Smooth muscle cell (in vitro differentiated cells): ENCODE results near the gene TP53RK. TPM values are rescaled to one million over a fixed set of nuclear protein-coding genes. Genes with fewer than 3 reads are reported as not detected.

Source experiments
- DNase-seq: peaks from one replicate; lab custom pipeline; 2025; ENCODE audit not compliant: unreplicated experiment; lab: John Stamatoyannopoulos, UW
- H2AFZ ChIP-seq: fragments of 200-600 bp; sonication (generic); 2 replicates; pipeline ENCODE4 v1.6.0; 2016; ENCODE audit warnings: antibody characterized with exemption, low read depth, mild to moderate bottlenecking
- H3F3A ChIP-seq: fragments of 200-600 bp; sonication (generic); 2 replicates; pipeline ENCODE4 v1.6.0; 2017; ENCODE audit warnings: antibody characterized with exemption, low read depth
- H3K27ac ChIP-seq: fragments of 200-600 bp; sonication (generic); 2 replicates; pipeline ENCODE4 v1.5.1; 2016; ENCODE audit warnings: low read depth, mild to moderate bottlenecking
- H3K27me3 ChIP-seq: fragments of 200-600 bp; sonication (generic); 2 replicates; pipeline ENCODE4 v1.6.1; 2016; ENCODE audit warnings: low read depth, mild to moderate bottlenecking
- H3K36me3 ChIP-seq: fragments of 200-600 bp; sonication (generic); 2 replicates; pipeline ENCODE4 v1.5.1; 2016; ENCODE audit warnings: low read depth
- H3K4me1 ChIP-seq: fragments of 200-600 bp; sonication (generic); 2 replicates; pipeline ENCODE4 v1.5.1; 2016; ENCODE audit warnings: low read depth
- H3K4me2 ChIP-seq: fragments of 200-600 bp; sonication (generic); 2 replicates; pipeline ENCODE4 v1.6.0; 2016; ENCODE audit warnings: mild to moderate bottlenecking
- H3K4me3 ChIP-seq: fragments of 200-600 bp; sonication (generic); 2 replicates; pipeline ENCODE4 v1.5.1; 2016; ENCODE audit warnings: mild to moderate bottlenecking
- H3K79me2 ChIP-seq: fragments of 200-600 bp; sonication (generic); 2 replicates; pipeline ENCODE4 v1.6.0; 2016; ENCODE audit warnings: low read depth, mild to moderate bottlenecking
- H3K9ac ChIP-seq: fragments of 200-600 bp; sonication (generic); 2 replicates; pipeline ENCODE4 v1.6.0; 2016; ENCODE audit warnings: low read depth
- H3K9me3 ChIP-seq: fragments of 200-600 bp; sonication (generic); replicated peaks from 2 replicates; pipeline ENCODE4 v1.5.1; 2016; ENCODE audit warnings: low read depth
- H4K20me1 ChIP-seq: fragments of 200-600 bp; sonication (generic); 2 replicates; pipeline ENCODE4 v1.6.0; 2016; ENCODE audit warnings: low read depth
- CTCF ChIP-seq: fragments of 200-600 bp; sonication (generic); IDR thresholded peaks from 2 replicates; pipeline ENCODE4 v1.5.1; 2017; ENCODE audit warnings: borderline replicate concordance, mild to moderate bottlenecking, antibody characterized with exemption; ENCODE audit not compliant: insufficient read depth, poor library complexity, severe bottlenecking
- WGBS: methylation state at CpG from one replicate; pipeline ENCODE4 v1.1.7; 2016; ENCODE audit warnings: low lambda C conversion rate; 5-methylcytosine and 5-hydroxymethylcytosine counted together
- polyA plus RNA-seq: library from polyadenylated mRNA; unstranded; fragments of >200 nt; fragmentation: Nextera tagmentation; extraction: Ambion mirVana; gene quantifications from 2 replicates; pipeline ENCODE4 v1.2.1, GENCODE V29; 2016
- total RNA-seq: library from RNA; depleted of rRNA; stranded (reverse); fragments of >200 nt; gene quantifications from 2 replicates; pipeline ENCODE4 v1.2.3, GENCODE V29; 2014

The TP53RK gene
- total and polyA plus RNA-seq, 2 experiments from 2014 or later: 26.5 to 30.9 TPM

GRCh38 chr20:46702447-46703203 is 13.4 kb upstream of the TP53RK start:
- Histone ChIP-seq H3K79me2 (no peaks in the 10 kb centered on the region), H3K4me1 (peaks cover 10% of the 10 kb centered on the region), H3K4me3 (no peak overlapping the region), H4K20me1 (no peaks in the 10 kb centered on the region), H3F3A (peaks cover 9% of the 10 kb centered on the region), H3K27me3 (no peaks in the 10 kb centered on the region), H3K36me3 (no peaks in the 10 kb centered on the region), H3K4me2 (peak overlapping the region; percentile 16), H3K9ac (no peak overlapping the region), H2AFZ (no peak overlapping the region), H3K9me3 (no peaks in the 10 kb centered on the region), H3K27ac (peak overlapping the region; percentile 41)
- WGBS: 75% methylated on average over 8 of the region's 8 CpGs
- no peak for DNase-seq
- TF ChIP-seq CTCF: no peak

DNA sequence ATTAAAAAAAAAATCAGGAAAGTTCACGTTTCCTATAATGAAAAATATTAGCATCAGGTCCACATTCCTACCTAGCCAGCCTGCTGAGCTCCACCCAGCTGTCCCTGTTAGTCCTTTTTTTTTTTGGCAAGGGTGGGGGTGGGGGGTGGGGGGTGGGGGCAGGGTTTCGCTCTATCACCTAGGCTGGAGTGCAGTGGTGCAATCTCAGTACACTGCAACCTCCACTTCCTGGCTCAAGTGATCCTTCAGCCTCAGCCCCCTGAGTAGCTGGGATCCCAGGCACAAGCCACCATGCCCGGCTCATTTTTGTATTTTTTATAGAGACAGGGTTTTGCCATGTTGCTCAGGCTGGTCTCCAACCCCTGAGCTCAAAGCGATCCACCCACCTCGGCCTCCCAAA is 12.7 kb upstream of the TP53RK start:
- H3K27ac ChIP-seq: peak overlapping the region; percentile 59
- no peak overlapping the region for H3K4me2 ChIP-seq
- no peak overlapping the region for H3K9ac ChIP-seq
- H4K20me1 ChIP-seq: no peaks in the 10 kb centered on the region
- H3F3A ChIP-seq: peaks cover 9% of the 10 kb centered on the region
- no peaks in the 10 kb centered on the region for H3K9me3 ChIP-seq
- H3K36me3 ChIP-seq: no peaks in the 10 kb centered on the region
- peaks cover 12% of the 10 kb centered on the region for H3K4me1 ChIP-seq
- no peaks in the 10 kb centered on the region for H3K79me2 ChIP-seq
- no peak overlapping the region for H2AFZ ChIP-seq
- no peaks in the 10 kb centered on the region for H3K27me3 ChIP-seq
- no peak overlapping the region for H3K4me3 ChIP-seq
- no peak for TF ChIP-seq CTCF
- no peak for DNase-seq
- WGBS: 86% methylated on average over 5 of the region's 5 CpGs

DNA sequence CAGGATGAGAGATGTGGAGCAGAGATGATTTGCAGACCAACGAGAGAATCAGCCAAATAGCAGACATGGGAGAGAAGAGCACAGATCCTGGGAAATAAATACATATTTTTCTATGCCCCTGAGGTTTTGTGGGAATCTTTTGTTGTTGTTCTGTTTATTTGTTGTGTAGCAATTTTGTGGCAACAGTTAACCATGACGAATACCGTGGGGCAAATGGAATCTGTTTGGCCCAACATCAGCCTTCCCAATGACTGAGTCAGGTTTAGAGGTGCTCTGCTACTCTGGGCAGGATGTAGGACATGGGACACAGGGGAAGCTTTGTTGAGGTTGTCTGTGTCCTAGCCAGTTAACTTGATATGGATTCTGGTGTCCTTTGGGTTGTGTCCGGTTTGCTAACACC is 12.3 kb upstream of the TP53RK start:
- Histone ChIP-seq H3K9me3 (no peaks in the 10 kb centered on the region), H2AFZ (no peak overlapping the region), H3F3A (peaks cover 12% of the 10 kb centered on the region), H3K9ac (peak overlapping the region; percentile 19), H3K79me2 (no peaks in the 10 kb centered on the region), H3K36me3 (no peaks in the 10 kb centered on the region), H3K4me3 (no peak overlapping the region), H3K27ac (peak overlapping the region; percentile 59), H3K27me3 (no peaks in the 10 kb centered on the region), H4K20me1 (no peaks in the 10 kb centered on the region), H3K4me2 (no peak overlapping the region), H3K4me1 (peaks cover 17% of the 10 kb centered on the region)
- TF ChIP-seq CTCF: no peak
- DNase-seq: no peak
- WGBS: 72% methylated on average over 4 of the region's 4 CpGs

DNA sequence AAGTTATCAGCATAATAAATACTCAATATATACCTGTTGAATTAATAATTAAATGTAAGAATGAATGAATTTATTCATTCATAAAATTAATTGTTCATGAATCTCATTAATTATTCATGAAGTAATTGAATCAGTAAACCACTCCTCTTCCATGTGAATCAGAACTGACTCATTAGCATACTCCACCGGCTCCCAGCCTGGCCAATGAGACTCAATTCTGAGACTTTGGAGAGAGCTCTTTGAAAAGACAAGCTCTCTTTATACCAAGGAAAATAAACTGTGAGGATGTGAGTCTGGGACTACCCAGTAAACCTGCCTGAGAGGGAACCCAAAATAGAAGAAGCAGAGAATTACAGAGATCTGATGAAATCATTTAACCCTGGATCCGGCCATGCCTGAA is 11.8 kb upstream of the TP53RK start:
- H3K4me1 ChIP-seq: peaks cover 22% of the 10 kb centered on the region
- TF ChIP-seq CTCF: no peak
- no peak for DNase-seq
- no peaks in the 10 kb centered on the region for H3K9me3 ChIP-seq
- H3K36me3 ChIP-seq: no peaks in the 10 kb centered on the region
- H3K27ac ChIP-seq: peak overlapping the region; percentile 59
- 76% methylated on average over 2 of the region's 2 CpGs for WGBS
- no peaks in the 10 kb centered on the region for H4K20me1 ChIP-seq
- no peaks in the 10 kb centered on the region for H3K79me2 ChIP-seq
- no peak overlapping the region for H2AFZ ChIP-seq
- no peak overlapping the region for H3K4me2 ChIP-seq
- H3K4me3 ChIP-seq: no peak overlapping the region
- H3F3A ChIP-seq: peaks cover 12% of the 10 kb centered on the region
- H3K9ac ChIP-seq: peak overlapping the region; percentile 19
- no peaks in the 10 kb centered on the region for H3K27me3 ChIP-seq
